Mesendoderm (in vitro differentiated cells): ENCODE data around the gene TBC1D3B.
A peak's percentile ranks its signal among the peaks of the same experiment; 100 is the strongest.

Source experiments
- DNase-seq: peaks from one replicate; pipeline ENCODE4 v3.0.0; 2013
- H2AK5ac ChIP-seq: 2 replicates; pipeline ENCODE4 v1.6.1; 2013; ENCODE audit warnings: low read length, inconsistent platforms
- H2BK120ac ChIP-seq: 2 replicates; pipeline ENCODE4 v1.6.1; 2013; ENCODE audit warnings: low read depth, mild to moderate bottlenecking, low read length, moderate library complexity, mixed read lengths
- H2BK15ac ChIP-seq: replicated peaks from 2 replicates; pipeline ENCODE4 v1.6.1; 2013; ENCODE audit warnings: low read depth, mild to moderate bottlenecking, moderate library complexity
- H2BK5ac ChIP-seq: 2 replicates; pipeline ENCODE4 v1.6.1; 2013; ENCODE audit warnings: low read length, inconsistent platforms
- H3K18ac ChIP-seq: 2 replicates; pipeline ENCODE4 v1.6.1; 2013; ENCODE audit warnings: mild to moderate bottlenecking, low read length, mixed read lengths
- H3K23ac ChIP-seq: one replicate; pipeline ENCODE4 v1.6.1; 2013; ENCODE audit warnings: low read length
- H3K27ac ChIP-seq: 2 replicates; pipeline ENCODE4 v1.5.1; 2013; ENCODE audit warnings: low read depth, mild to moderate bottlenecking, inconsistent platforms, low read length, moderate library complexity
- H3K27me3 ChIP-seq: 2 replicates; pipeline ENCODE4 v1.6.1; 2013; ENCODE audit warnings: low read length, control low read depth, mild to moderate bottlenecking, inconsistent platforms; ENCODE audit not compliant: insufficient read depth, poor library complexity
- H3K36me3 ChIP-seq: 2 replicates; pipeline ENCODE4 v1.6.1; 2013; ENCODE audit warnings: low read length, inconsistent platforms; ENCODE audit not compliant: control insufficient read depth, insufficient read depth
- H3K4ac ChIP-seq: one replicate; pipeline ENCODE4 v1.6.1; 2013; ENCODE audit warnings: low read depth, mild to moderate bottlenecking, low read length, moderate library complexity
- H3K4me1 ChIP-seq: 2 replicates; pipeline ENCODE4 v1.6.1; 2013; ENCODE audit warnings: low read depth, low read length, inconsistent platforms; ENCODE audit not compliant: control insufficient read depth
- H3K4me2 ChIP-seq: 2 replicates; pipeline ENCODE4 v1.6.1; 2013; ENCODE audit warnings: low read length
- H3K4me3 ChIP-seq: 2 replicates; pipeline ENCODE4 v1.5.1; 2013; ENCODE audit warnings: mild to moderate bottlenecking, low read length
- H3K56ac ChIP-seq: one replicate; pipeline ENCODE4 v1.6.1; 2013; ENCODE audit warnings: low read length
- H3K79me1 ChIP-seq: 2 replicates; pipeline ENCODE4 v1.6.1; 2013; ENCODE audit warnings: low read length, inconsistent platforms
- H3K79me2 ChIP-seq: 2 replicates; pipeline ENCODE4 v1.6.1; 2013; ENCODE audit warnings: mild to moderate bottlenecking, low read length; ENCODE audit not compliant: control insufficient read depth, insufficient read depth
- H3K9ac ChIP-seq: 2 replicates; pipeline ENCODE4 v1.6.1; 2013; ENCODE audit warnings: low read length, inconsistent platforms
- H4K5ac ChIP-seq: one replicate; pipeline ENCODE4 v1.6.1; 2013; ENCODE audit warnings: low read length
- H4K8ac ChIP-seq: one replicate; pipeline ENCODE4 v1.6.1; 2013; ENCODE audit warnings: low read depth, mild to moderate bottlenecking, control low read depth, low read length, moderate library complexity
- WGBS: extraction: QIAGEN DNeasy Blood & Tissue Kit; methylation state at CpG from one replicate; pipeline ENCODE4 v1.1.7; 2013; ENCODE audit warnings: low lambda C conversion rate, missing lambda C conversion rate; ENCODE audit not compliant: insufficient coverage; ENCODE audit errors: extremely low coverage; 5-methylcytosine and 5-hydroxymethylcytosine counted together

TBC1D3B gene

DNA sequence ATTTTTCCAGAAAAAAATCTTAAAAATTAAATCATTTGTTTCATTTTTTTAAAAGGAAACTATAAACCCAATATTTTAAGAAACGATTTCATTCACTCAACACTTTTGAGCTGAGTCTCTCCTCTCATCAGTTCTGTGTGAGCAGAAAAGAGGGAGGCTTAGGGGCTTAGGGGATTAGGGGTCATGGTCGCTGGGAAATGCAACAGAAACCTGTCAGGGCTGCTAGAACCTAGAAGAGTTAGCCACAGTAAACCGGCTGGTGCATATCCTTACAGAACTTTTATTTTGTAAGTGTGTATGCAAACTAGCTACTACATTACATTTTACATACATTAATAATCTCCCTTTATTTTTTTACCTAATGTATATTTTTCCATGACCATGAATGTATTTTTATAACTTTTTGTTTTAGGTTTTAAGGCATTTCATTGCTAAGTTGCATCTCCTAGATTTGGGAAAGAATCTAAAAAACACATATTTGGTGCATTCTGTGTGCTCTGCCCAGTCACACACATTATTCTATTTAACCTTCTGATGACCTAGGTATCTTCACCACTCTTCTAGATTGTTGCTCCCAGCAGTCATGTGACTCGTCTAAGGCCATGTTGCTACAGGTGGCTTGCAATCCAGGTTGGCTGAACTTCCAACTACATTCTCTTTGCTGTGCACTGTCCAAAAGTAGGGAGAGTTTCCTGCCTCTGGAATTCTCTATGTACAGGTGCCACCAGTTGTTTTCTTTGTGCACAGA lies 24.4 kb downstream of the TBC1D3B start:
- no peak overlapping the region for H2BK5ac ChIP-seq
- H3K36me3 ChIP-seq = no peaks in the 10 kb centered on the region
- no peaks in the 10 kb centered on the region for H3K79me2 ChIP-seq
- H3K4me2 ChIP-seq = no peak overlapping the region
- WGBS = no CpG with 5 or more reads among the region's 4 CpGs
- H3K9ac ChIP-seq = no peak overlapping the region
- H3K18ac ChIP-seq = no peak overlapping the region
- no peak overlapping the region for H4K5ac ChIP-seq
- H3K4me3 ChIP-seq = no peak overlapping the region
- H2BK120ac ChIP-seq = no peak overlapping the region
- H3K56ac ChIP-seq = no peak overlapping the region
- H3K27ac ChIP-seq = no peak overlapping the region
- no peaks in the 10 kb centered on the region for H3K79me1 ChIP-seq
- H3K27me3 ChIP-seq = no peaks in the 10 kb centered on the region
- no peak overlapping the region for H2AK5ac ChIP-seq
- H3K4me1 ChIP-seq = no peaks in the 10 kb centered on the region
- H3K23ac ChIP-seq = no peak overlapping the region
- DNase-seq = no peak
- H2BK15ac ChIP-seq = no peak overlapping the region
- no peak overlapping the region for H4K8ac ChIP-seq
- H3K4ac ChIP-seq = no peak overlapping the region

DNA sequence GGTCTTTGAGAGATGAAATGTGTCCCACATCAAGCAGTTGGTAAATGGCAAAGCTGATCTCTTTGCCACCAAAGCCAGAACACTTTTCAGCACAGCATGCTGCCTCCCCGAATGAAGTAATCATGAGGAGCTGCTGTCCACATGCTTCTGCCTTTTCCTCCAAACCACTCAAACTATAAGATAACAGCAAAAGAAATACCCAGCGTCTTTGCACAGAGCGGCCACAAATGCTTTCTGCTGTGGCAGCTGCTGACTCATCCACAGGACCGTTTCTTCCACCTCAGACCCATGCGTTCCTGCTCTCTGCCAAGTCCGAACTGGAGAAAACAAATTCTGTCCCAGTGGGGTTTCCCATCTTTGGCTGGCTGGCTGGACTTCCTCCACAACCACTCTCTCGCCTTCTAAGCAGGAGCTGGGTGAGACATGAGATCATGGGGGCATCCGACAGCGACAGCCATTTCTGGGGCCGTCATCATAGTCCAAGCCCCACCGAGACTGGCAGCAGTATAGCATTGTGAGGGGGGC lies 27.1 kb downstream of the TBC1D3B start:
- no CpG with 5 or more reads among the region's 11 CpGs for WGBS
- H3K27ac ChIP-seq = no peak overlapping the region
- H2BK15ac ChIP-seq = no peak overlapping the region
- no peaks in the 10 kb centered on the region for H3K4me1 ChIP-seq
- no peaks in the 10 kb centered on the region for H3K79me1 ChIP-seq
- no peak overlapping the region for H2BK5ac ChIP-seq
- H3K4me3 ChIP-seq = no peak overlapping the region
- H4K8ac ChIP-seq = no peak overlapping the region
- H3K4me2 ChIP-seq = no peak overlapping the region
- no peak overlapping the region for H3K18ac ChIP-seq
- no peaks in the 10 kb centered on the region for H3K36me3 ChIP-seq
- H3K79me2 ChIP-seq = no peaks in the 10 kb centered on the region
- DNase-seq = no peak
- H4K5ac ChIP-seq = no peak overlapping the region
- H3K56ac ChIP-seq = no peak overlapping the region
- H2AK5ac ChIP-seq = no peak overlapping the region
- no peak overlapping the region for H3K9ac ChIP-seq
- H2BK120ac ChIP-seq = no peak overlapping the region
- H3K23ac ChIP-seq = no peak overlapping the region
- no peak overlapping the region for H3K4ac ChIP-seq
- H3K27me3 ChIP-seq = no peaks in the 10 kb centered on the region

DNA sequence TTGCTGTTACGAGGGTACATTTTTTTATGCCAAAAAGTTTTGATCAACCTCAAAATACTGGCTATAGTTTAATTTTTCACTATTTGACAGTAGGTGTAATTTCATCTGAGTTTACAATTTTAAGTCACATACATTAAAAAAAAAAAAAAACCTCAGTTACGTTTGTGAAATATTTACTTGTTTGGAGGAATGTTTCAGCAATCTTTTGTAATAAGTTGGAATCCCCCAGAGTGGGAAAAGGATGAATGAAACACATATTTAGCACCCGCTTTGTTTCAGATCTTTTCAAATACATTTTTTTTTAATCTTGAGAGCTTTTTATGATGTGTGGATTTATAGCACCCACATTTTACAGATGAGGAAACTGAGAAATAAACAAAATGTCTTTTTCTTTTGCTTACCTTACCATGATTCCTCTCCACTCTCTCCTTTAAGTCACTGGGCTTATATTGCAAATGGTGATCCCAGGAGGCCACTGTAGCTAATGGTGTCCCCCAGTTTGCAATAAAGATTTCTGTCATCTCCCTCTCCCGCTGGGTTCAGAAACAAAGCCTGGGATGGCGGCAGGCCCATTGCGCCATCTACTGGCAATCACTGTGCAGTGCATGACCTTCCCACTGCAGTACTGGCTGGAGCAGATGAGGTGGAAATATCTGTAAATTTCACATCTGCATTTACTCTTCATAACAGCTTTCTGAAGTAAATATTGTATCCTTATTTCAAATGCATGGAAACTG lies 27.7 kb downstream of the TBC1D3B start:
- Histone ChIP-seq H4K8ac (no peak overlapping the region), H3K79me1 (no peaks in the 10 kb centered on the region), H2BK5ac (no peak overlapping the region), H3K4me1 (no peaks in the 10 kb centered on the region), H3K4me2 (no peak overlapping the region), H3K23ac (no peak overlapping the region), H2BK120ac (no peak overlapping the region), H3K56ac (no peak overlapping the region), H3K4ac (no peak overlapping the region), H3K79me2 (no peaks in the 10 kb centered on the region), H2BK15ac (no peak overlapping the region), H4K5ac (no peak overlapping the region), H3K4me3 (no peak overlapping the region), H3K27ac (no peak overlapping the region), H3K9ac (no peak overlapping the region), H3K18ac (no peak overlapping the region), H3K27me3 (no peaks in the 10 kb centered on the region), H2AK5ac (no peak overlapping the region), H3K36me3 (no peaks in the 10 kb centered on the region)
- DNase-seq = peak; percentile 63
- WGBS = no CpG with 5 or more reads among the region's 6 CpGs

DNA sequence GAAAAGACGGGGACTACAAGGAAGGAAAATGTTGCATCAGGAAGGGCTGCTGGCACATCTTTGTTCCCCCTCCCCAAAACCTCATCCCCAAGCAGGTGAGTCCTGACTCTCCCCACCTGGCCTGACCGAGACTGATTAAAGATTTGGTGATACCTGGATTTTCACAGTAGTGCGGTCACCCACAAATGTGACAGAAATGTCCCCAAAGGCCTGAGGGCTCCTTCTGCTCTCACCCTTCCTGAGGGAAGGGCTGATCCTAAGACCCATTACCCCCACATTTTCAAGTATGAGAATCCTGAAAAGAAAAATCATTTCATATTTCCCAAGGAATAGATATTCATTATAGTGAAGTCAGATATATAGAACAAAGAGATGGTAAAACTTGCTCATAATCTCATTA lies 28.8 kb downstream of the TBC1D3B start:
- Histone ChIP-seq H3K4me3 (no peak overlapping the region), H3K56ac (no peak overlapping the region), H3K27ac (no peak overlapping the region), H3K27me3 (no peaks in the 10 kb centered on the region), H3K36me3 (no peaks in the 10 kb centered on the region), H3K79me1 (no peaks in the 10 kb centered on the region), H2BK15ac (no peak overlapping the region), H2BK120ac (no peak overlapping the region), H2BK5ac (no peak overlapping the region), H3K18ac (no peak overlapping the region), H3K4ac (no peak overlapping the region), H3K23ac (no peak overlapping the region), H3K79me2 (no peaks in the 10 kb centered on the region), H2AK5ac (no peak overlapping the region), H4K5ac (no peak overlapping the region), H3K4me1 (no peaks in the 10 kb centered on the region), H3K4me2 (no peak overlapping the region), H3K9ac (no peak overlapping the region), H4K8ac (no peak overlapping the region)
- no CpG with 5 or more reads among the region's 3 CpGs for WGBS
- DNase-seq = no peak

DNA sequence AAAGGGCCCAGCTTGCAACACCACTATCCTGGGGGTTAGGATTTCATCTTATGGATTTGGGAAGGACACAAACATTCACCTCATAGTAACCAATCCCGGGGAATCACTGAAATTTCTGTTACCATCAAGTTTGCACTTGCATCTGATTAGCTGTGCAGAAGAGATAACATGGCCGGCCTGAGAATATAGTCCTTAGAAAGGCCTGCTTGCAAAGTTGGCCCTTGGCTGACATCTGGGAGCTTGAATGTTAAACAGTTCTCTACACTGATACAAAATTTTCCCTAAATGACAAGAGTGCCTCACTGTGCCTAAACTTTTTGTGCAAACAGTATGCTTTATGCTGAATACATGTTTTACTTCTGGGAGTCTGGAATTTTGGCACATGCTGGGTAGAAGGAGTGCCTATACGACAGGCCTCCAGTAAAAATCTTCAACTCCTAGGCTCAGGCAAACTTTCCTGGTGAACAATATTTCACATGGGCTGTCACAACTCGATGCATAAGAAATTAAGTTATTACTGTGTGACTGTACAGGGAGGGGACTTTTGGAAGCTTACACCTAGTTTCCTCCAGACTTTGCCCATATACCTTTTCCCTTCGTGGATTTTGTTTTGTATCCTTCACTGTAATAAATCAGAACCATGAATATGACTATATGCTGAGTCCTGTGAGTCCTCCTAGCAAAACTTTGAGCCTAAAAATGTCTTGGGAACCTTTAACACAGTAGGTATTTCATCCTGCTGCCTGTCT lies 31.3 kb downstream of the TBC1D3B start:
- Histone ChIP-seq H3K23ac (no peak overlapping the region), H3K4me1 (no peaks in the 10 kb centered on the region), H2AK5ac (no peak overlapping the region), H3K36me3 (no peaks in the 10 kb centered on the region), H3K18ac (no peak overlapping the region), H3K4me2 (no peak overlapping the region), H3K27ac (no peak overlapping the region), H3K79me1 (no peaks in the 10 kb centered on the region), H3K79me2 (no peaks in the 10 kb centered on the region), H4K5ac (no peak overlapping the region), H2BK120ac (no peak overlapping the region), H4K8ac (no peak overlapping the region), H3K27me3 (no peaks in the 10 kb centered on the region), H3K9ac (no peak overlapping the region), H2BK15ac (no peak overlapping the region), H3K56ac (no peak overlapping the region), H3K4me3 (no peak overlapping the region), H2BK5ac (no peak overlapping the region), H3K4ac (no peak overlapping the region)
- no CpG with 5 or more reads among the region's 5 CpGs for WGBS
- DNase-seq = no peak
